Brain microvascular endothelial cell (primary cell): ENCODE data around the gene HCN2.
A peak's percentile ranks its signal among the peaks of the same experiment; 100 is the strongest.
"Not testable (repeated sequence)": the region's sequence is repeated elsewhere in the genome, so short reads cannot be mapped to it uniquely, and the experiment has no call there.

Experiments used
- DNase-seq: peaks from one replicate; pipeline ENCODE4 v3.0.0-alpha.2; 2020
- H3K27ac ChIP-seq: fragments of 250-450 bp; sonication (Bioruptor Pico); 2 replicates; pipeline ENCODE4 v1.5.1; 2020; ENCODE audit warnings: mild to moderate bottlenecking, moderate library complexity
- H3K27me3 ChIP-seq: fragments of 250-450 bp; sonication (Bioruptor Pico); replicated peaks from 2 replicates; pipeline ENCODE4 v1.5.1; 2020; ENCODE audit warnings: mild to moderate bottlenecking
- H3K36me3 ChIP-seq: fragments of 250-450 bp; sonication (Bioruptor Pico); replicated peaks from 2 replicates; pipeline ENCODE4 v1.5.1; 2020; ENCODE audit warnings: mild to moderate bottlenecking
- H3K4me3 ChIP-seq: 2 replicates; pipeline ENCODE4 v1.5.1; 2011; ENCODE audit warnings: low read depth, mild to moderate bottlenecking, control low read depth, low read length, moderate library complexity
- CTCF ChIP-seq: IDR thresholded peaks from 2 replicates; pipeline ENCODE4 v1.5.1; 2011; ENCODE audit warnings: low read depth, mild to moderate bottlenecking, moderate library complexity, low read length, control low read depth, inconsistent platforms; ENCODE audit errors: missing control alignments
- in situ Hi-C: cut with HindIII; loops from 2 replicates; pipeline ENCODE4 v1.10.0; 2017; ENCODE audit warnings: low sequenced_read_pairs, low pct_ligation_motif_present

Gene HCN2

GRCh38 chr19:604355-604754 lies 14.7 kb downstream of the HCN2 start:
- Histone ChIP-seq H3K27ac (no peak overlapping the region), H3K27me3 (no peaks in the 10 kb centered on the region), H3K36me3 (no peaks in the 10 kb centered on the region), H3K4me3 (no peak overlapping the region)
- in situ Hi-C loops: no loop called here
- DNase-seq: no peak
- TF ChIP-seq CTCF: no peak

- H3K27ac ChIP-seq, H3K4me3 ChIP-seq, in situ Hi-C loops, DNase-seq, H3K27me3 ChIP-seq, H3K36me3 ChIP-seq: not testable (repeated sequence)
These were observed 15.6 kb downstream of the HCN2 start for GRCh38 chr19:605061-605971.

- no peaks in the 10 kb centered on the region for H3K36me3 ChIP-seq
- H3K27ac ChIP-seq: no peak overlapping the region
- TF ChIP-seq CTCF: no peak
- DNase-seq: no peak
- in situ Hi-C loops: no loop called here
- no peaks in the 10 kb centered on the region for H3K27me3 ChIP-seq
- no peak overlapping the region for H3K4me3 ChIP-seq
These were observed 17.8 kb downstream of the HCN2 start for GRCh38 chr19:607301-608154.

GRCh38 chr19:608155-609003 lies 18.7 kb downstream of the HCN2 start:
- Histone ChIP-seq H3K27ac (peak overlapping the region; percentile 96), H3K4me3 (no peak overlapping the region)

GRCh38 chr19:609004-609346 lies 19.3 kb downstream of the HCN2 start:
- in situ Hi-C loops: no loop called here
- TF ChIP-seq CTCF: no peak
- no peak overlapping the region for H3K4me3 ChIP-seq
- H3K27ac ChIP-seq: peak overlapping the region; percentile 96
- no peak for DNase-seq
- no peaks in the 10 kb centered on the region for H3K27me3 ChIP-seq
- peaks cover 4% of the 10 kb centered on the region for H3K36me3 ChIP-seq

More at GRCh38 chr19:608155-609003, 18.7 kb downstream of the HCN2 start:
- in situ Hi-C loops: no loop called here
- TF ChIP-seq CTCF: no peak
- peaks cover 4% of the 10 kb centered on the region for H3K36me3 ChIP-seq
- DNase-seq: no peak
- no peaks in the 10 kb centered on the region for H3K27me3 ChIP-seq
